H1 (cell line): Measurements from ENCODE around the gene ZIM2. TPM values are rescaled to one million over a fixed set of nuclear protein-coding genes. Genes with fewer than 3 reads are reported as not detected.

ENCODE experiments used
- CTCF ChIA-PET: fragments of 300-600 bp; sonication (Branson Sonifier 250); formaldehyde crosslinking; loops from one replicate; lab custom pipeline; 2021; ENCODE audit not compliant: partially characterized antibody; lab: Charles Lee
- POLR2A ChIA-PET: fragments of 300-600 bp; sonication (Branson Sonifier 250); formaldehyde crosslinking; loops from one replicate; lab custom pipeline; 2021; ENCODE audit warnings: inconsistent platforms; ENCODE audit not compliant: partially characterized antibody; lab: Charles Lee
- DNase-seq, 2 experiments: peaks; one replicate each; pipeline versions ENCODE4 v3.0.0 to v3.0.0-alpha.2; 2010 to 2022; ENCODE audit warnings: low spot score in 2 of 2, low read depth in 1 of 2, mixed read lengths in 1 of 2
- FAIRE-seq: peaks from 2 replicates; lab custom pipeline; 2011; peaks lifted over from hg19 to GRCh38; lab: Jason Lieb, UNC
- H2AFZ ChIP-seq: 2 replicates; pipeline ENCODE4 v1.8.1; 2012; ENCODE audit warnings: low read length, inconsistent platforms
- H2AK5ac ChIP-seq: 2 replicates; pipeline ENCODE4 v1.6.1; 2013; ENCODE audit warnings: low read depth, low read length
- H2BK120ac ChIP-seq: replicated peaks from 2 replicates; pipeline ENCODE3; 2013; ENCODE audit warnings: low read depth, low read length, inconsistent platforms
- H2BK12ac ChIP-seq: 2 replicates; pipeline ENCODE4 v1.6.1; 2013; ENCODE audit warnings: low read depth, low read length
- H2BK15ac ChIP-seq: 2 replicates; pipeline ENCODE4 v1.6.1; 2013; ENCODE audit warnings: low read length
- H2BK20ac ChIP-seq: 2 replicates; pipeline ENCODE4 v1.6.1; 2013; ENCODE audit warnings: low read length
- H2BK5ac ChIP-seq: 2 replicates; pipeline ENCODE4 v1.6.1; 2013; ENCODE audit warnings: low read depth, low read length
- H3K14ac ChIP-seq: 2 replicates; pipeline ENCODE4 v1.6.1; 2013; ENCODE audit warnings: inconsistent platforms; ENCODE audit not compliant: insufficient read length
- H3K18ac ChIP-seq: 2 replicates; pipeline ENCODE4 v1.6.1; 2013; ENCODE audit warnings: low read length; ENCODE audit errors: extremely low read depth
- H3K23ac ChIP-seq: 2 replicates; pipeline ENCODE4 v1.6.1; 2013; ENCODE audit warnings: inconsistent platforms; ENCODE audit not compliant: insufficient read length
- H3K23me2 ChIP-seq: 2 replicates; pipeline ENCODE4 v1.6.1; 2013; ENCODE audit warnings: low read depth, low read length
- H3K27ac ChIP-seq: 2 replicates; pipeline ENCODE4 v1.6.1; 2011; ENCODE audit warnings: low read depth, low read length, inconsistent platforms
- H3K27me3 ChIP-seq, 4 experiments: replicated peaks in 1 of 4; 1 replicate in 1 of 4; 2 replicates in 3 of 4; pipeline versions ENCODE4 v1.6.1 to v1.8.1; 2011 to 2013; ENCODE audit warnings: low read length in 3 of 4, mild to moderate bottlenecking in 3 of 4, inconsistent platforms in 2 of 4, mixed read lengths in 2 of 4, moderate library complexity in 1 of 4; ENCODE audit not compliant: control insufficient read depth in 3 of 4, insufficient read depth in 3 of 4; ENCODE audit errors: extremely low read depth in 1 of 4
- H3K36me3 ChIP-seq, 4 experiments: 2 replicates each; pipeline versions ENCODE4 v1.6.1 to v1.8.1; 2011 to 2013; ENCODE audit warnings: mild to moderate bottlenecking in 4 of 4, low read length in 3 of 4, moderate library complexity in 2 of 4, control low read depth in 1 of 4, inconsistent platforms in 1 of 4; ENCODE audit not compliant: insufficient read depth in 4 of 4, control insufficient read depth in 2 of 4
- H3K4ac ChIP-seq: replicated peaks from 2 replicates; pipeline ENCODE3; 2013; ENCODE audit warnings: low read length, low read depth, mixed read lengths, inconsistent platforms; ENCODE audit not compliant: insufficient read length
- H3K4me1 ChIP-seq, 4 experiments: replicated peaks in 1 of 4; 1 replicate in 1 of 4; 2 replicates in 3 of 4; pipeline versions ENCODE4 v1.6.1 to v1.8.1; 2011 to 2013; ENCODE audit warnings: low read length in 3 of 4, inconsistent platforms in 2 of 4, mixed read lengths in 1 of 4; ENCODE audit not compliant: insufficient read depth in 4 of 4, control insufficient read depth in 3 of 4
- H3K4me2 ChIP-seq, 2 experiments: 2 replicates each; pipeline versions ENCODE4 v1.6.1 to v1.8.1; 2011 to 2013; ENCODE audit warnings: low read depth in 2 of 2, low read length in 2 of 2, control low read depth in 1 of 2, inconsistent platforms in 1 of 2, mild to moderate bottlenecking in 1 of 2; ENCODE audit not compliant: insufficient read depth in 1 of 2
- H3K4me3 ChIP-seq, 4 experiments: fragments of 200-600, 300-600 bp in 1 of 4; sonication (generic), shearing (Covaris generic), sonication (Bioruptor Twin) in 1 of 4; 2 replicates each; pipeline versions ENCODE4 v1.5.1 to v1.8.1; 2011 to 2016; ENCODE audit warnings: low read length in 4 of 4, low read depth in 3 of 4, control low read depth in 2 of 4, inconsistent platforms in 2 of 4, mild to moderate bottlenecking in 2 of 4, mixed read lengths in 1 of 4, moderate library complexity in 1 of 4; ENCODE audit not compliant: insufficient read depth in 2 of 4; ENCODE audit errors: extremely low read depth in 1 of 4
- H3K56ac ChIP-seq: replicated peaks from 2 replicates; pipeline ENCODE3; 2013; ENCODE audit warnings: low read depth, mild to moderate bottlenecking, mixed read lengths, low read length, inconsistent platforms; ENCODE audit not compliant: insufficient read length
- H3K79me1 ChIP-seq: 2 replicates; pipeline ENCODE4 v1.6.1; 2013; ENCODE audit warnings: low read depth, low read length, control low read depth
- H3K79me2 ChIP-seq, 2 experiments: 2 replicates each; pipeline versions ENCODE4 v1.6.1 to v1.8.1; 2012 to 2013; ENCODE audit warnings: low read length in 2 of 2, mild to moderate bottlenecking in 2 of 2, inconsistent platforms in 1 of 2; ENCODE audit not compliant: insufficient read depth in 2 of 2, control insufficient read depth in 1 of 2
- H3K9ac ChIP-seq, 4 experiments: replicated peaks in 1 of 4; 1 replicate in 1 of 4; 2 replicates in 3 of 4; pipeline versions ENCODE4 v1.6.1 to v1.8.1; 2011 to 2013; ENCODE audit warnings: low read depth in 3 of 4, low read length in 3 of 4, control low read depth in 2 of 4, mild to moderate bottlenecking in 2 of 4, moderate library complexity in 2 of 4, inconsistent platforms in 1 of 4; ENCODE audit errors: extremely low read depth in 1 of 4
- H3K9me3 ChIP-seq, 2 experiments: 2 replicates each; pipeline versions ENCODE4 v1.6.1 to v1.8.1; 2012 to 2013; ENCODE audit warnings: mild to moderate bottlenecking in 2 of 2, moderate library complexity in 2 of 2, control low read depth in 1 of 2, inconsistent platforms in 1 of 2, low read depth in 1 of 2, low read length in 1 of 2, mixed read lengths in 1 of 2; ENCODE audit not compliant: insufficient read depth in 2 of 2
- H4K20me1 ChIP-seq, 2 experiments: replicated peaks in 1 of 2; 2 replicates each; pipeline versions ENCODE3 to v1.8.1; 2011 to 2013; ENCODE audit warnings: inconsistent platforms in 2 of 2, low read length in 2 of 2, mild to moderate bottlenecking in 1 of 2; ENCODE audit not compliant: insufficient read depth in 2 of 2, control insufficient read depth in 1 of 2
- H4K5ac ChIP-seq: 2 replicates; pipeline ENCODE4 v1.6.1; 2013; ENCODE audit warnings: low read length, low read depth, mixed read lengths, inconsistent platforms; ENCODE audit not compliant: insufficient read length
- H4K8ac ChIP-seq: 2 replicates; pipeline ENCODE4 v1.8.0; 2013; ENCODE audit warnings: mild to moderate bottlenecking, moderate library complexity, low read length, inconsistent platforms; ENCODE audit not compliant: insufficient read depth; ENCODE audit errors: extremely low read depth
- H4K91ac ChIP-seq: replicated peaks from 2 replicates; pipeline ENCODE3; 2013; ENCODE audit warnings: low read length, mixed read lengths, inconsistent platforms; ENCODE audit not compliant: insufficient read length
- BACH1 ChIP-seq: IDR thresholded peaks from 2 replicates; pipeline ENCODE4 v1.6.1; 2012; ENCODE audit warnings: low read length, improper control_type of control experiment
- CEBPB ChIP-seq: IDR thresholded peaks from 2 replicates; pipeline ENCODE4 v1.6.1; 2012; ENCODE audit warnings: low read depth, low read length
- EZH2 ChIP-seq: fragments of 200-600 bp; sonication (generic); IDR thresholded peaks from 2 replicates; pipeline ENCODE4 v1.7.1; 2012; ENCODE audit warnings: low read depth, mild to moderate bottlenecking, moderate library complexity, low read length, inconsistent platforms; ENCODE audit not compliant: severe bottlenecking
- HDAC6 ChIP-seq: IDR thresholded peaks from one replicate; pipeline ENCODE4 v1.7.1; 2012; ENCODE audit warnings: low read depth, mild to moderate bottlenecking, inconsistent platforms, low read length, moderate library complexity
- JUND ChIP-seq: IDR thresholded peaks from 2 replicates; pipeline ENCODE4 v1.6.1; 2011; ENCODE audit warnings: mild to moderate bottlenecking, improper control_type of control experiment, low read length
- NRF1 ChIP-seq: IDR thresholded peaks from 2 replicates; pipeline ENCODE4 v1.6.1; 2011; ENCODE audit warnings: mild to moderate bottlenecking, low read depth, low read length, improper control_type of control experiment
- SIN3A ChIP-seq, 2 experiments: IDR thresholded peaks in 1 of 2; conservative IDR thresholded peaks in 1 of 2; 2 replicates each; pipeline ENCODE4 v1.6.1; 2011 to 2012; ENCODE audit warnings: low read length in 2 of 2, improper control_type of control experiment in 1 of 2, low read depth in 1 of 2, mild to moderate bottlenecking in 1 of 2
- TAF7 ChIP-seq: optimal IDR thresholded peaks from 2 replicates; pipeline ENCODE3; 2011; ENCODE audit warnings: low read depth, mild to moderate bottlenecking, inconsistent platforms, low read length, moderate library complexity, borderline replicate concordance
- TBP ChIP-seq: IDR thresholded peaks from 2 replicates; pipeline ENCODE4 v1.6.1; 2011; ENCODE audit warnings: low read depth, low read length, improper control_type of control experiment
- WGBS, 2 experiments: shearing (Covaris generic) in 1 of 2; methylation state at CpG; one replicate each; pipeline versions ENCODE4 v1.1.6 to v1.1.7; 2013 to 2015; ENCODE audit warnings: low lambda C conversion rate in 2 of 2, mixed read lengths in 2 of 2, inconsistent platforms in 1 of 2, low coverage in 1 of 2, missing lambda C conversion rate in 1 of 2; ENCODE audit not compliant: insufficient replicate concordance in 2 of 2, insufficient coverage in 1 of 2, insufficient read length in 1 of 2; ENCODE audit errors: extremely low coverage in 1 of 2, missing lambda C conversion rate in 1 of 2; 5-methylcytosine and 5-hydroxymethylcytosine counted together
- polyA plus RNA-seq, 7 experiments: library from polyadenylated mRNA; depleted of rRNA in 3 of 7; stranded (reverse) in 5 of 7; unstranded in 2 of 7; fragments of >200 nt in 5 of 7; fragments of 200-250 nt in 2 of 7; gene quantifications; 1 replicate in 5 of 7; 2 replicates in 1 of 7; 4 replicates in 1 of 7; pipeline versions ENCODE4 v1.2.1 to v1.2.3, GENCODE V29; 2011 to 2013; ENCODE audit warnings: missing spikeins in 2 of 7, mixed read lengths in 2 of 7
- total RNA-seq: library from RNA; stranded (reverse); fragmentation: NEBNext Ultra II Directional; extraction: Animal tissue kit (Norgen Biotek cat#: 25700); gene quantifications from 2 replicates; pipeline ENCODE4 v1.2.1, GENCODE V29; 2021
- TF ChIP-seq, protein P1 (sequence below): IDR thresholded peaks from 2 replicates; pipeline ENCODE4 v1.6.1; 2012; ENCODE audit warnings: low read length, inconsistent platforms

ZIM2 gene
- total and polyA plus RNA-seq, 2 of the 8 experiments (the other 6 are each of a cell fraction or from before 2014, with no cell fraction given), result not detected

DNA sequence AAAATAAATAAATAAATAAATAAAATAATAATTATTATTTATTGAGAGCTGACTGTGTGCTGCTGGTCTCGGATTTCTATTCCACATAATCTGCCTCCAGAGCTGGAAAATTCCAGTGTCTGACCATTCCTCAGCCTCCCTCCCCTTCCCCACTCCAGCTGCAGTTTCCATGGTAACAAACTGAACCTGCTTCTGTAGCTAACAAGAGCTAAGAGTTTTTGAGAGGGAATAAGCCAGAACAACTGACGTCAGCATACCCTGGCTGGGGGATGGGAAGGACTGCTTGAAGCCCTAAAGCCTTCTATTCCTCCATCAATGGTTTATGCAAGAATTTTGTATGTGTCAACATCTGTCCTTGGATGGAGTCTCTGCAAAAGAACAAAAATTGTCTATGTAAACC lies 26.0 kb upstream of the ZIM2 start:
- Histone ChIP-seq H3K56ac (no peak overlapping the region), H2BK5ac (no peak overlapping the region), H3K4me2 (no peak overlapping the region), H3K9me3 (peaks cover 66 to 92% of the 10 kb centered on the region in 2 experiments), H3K4me3 (no peak overlapping the region), H3K23ac (no peak overlapping the region), H2AFZ (no peak overlapping the region), H3K9ac (no peak overlapping the region), H3K4ac (no peak overlapping the region), H3K27ac (no peak overlapping the region), H3K36me3 (no peaks in the 10 kb centered on the region), H4K91ac (no peak overlapping the region), H3K27me3 (no peaks in the 10 kb centered on the region), H4K5ac (no peak overlapping the region), H2BK120ac (no peak overlapping the region), H3K4me1 (no peaks in the 10 kb centered on the region; a peak in 1 of 7 replicates), H2AK5ac (no peak overlapping the region), H2BK20ac (no peak overlapping the region), H2BK12ac (no peak overlapping the region), H3K23me2 (no peaks in the 10 kb centered on the region), H4K8ac (no peak overlapping the region), H3K18ac (no peak overlapping the region), H2BK15ac (no peak overlapping the region), H4K20me1 (no peaks in the 10 kb centered on the region), H3K79me1 (no peaks in the 10 kb centered on the region), H3K79me2 (no peaks in the 10 kb centered on the region), H3K14ac (no peak overlapping the region)
- 68% methylated on average over 2 of the region's 2 CpGs; no CpG with 5 or more reads in 1 of the 2 experiments for WGBS, 2 experiments
- DNase-seq, result no peak
- no peak for FAIRE-seq
- POLR2A ChIA-PET, result no interaction called here
- CTCF ChIA-PET, result no interaction called here
- no peak for TF ChIP-seq CEBPB
- TF ChIP-seq TAF7, result no peak
- TF ChIP-seq HDAC6, result no peak
- TF ChIP-seq NRF1, result no peak
- no peak for TF ChIP-seq EZH2
- TF ChIP-seq, protein P1, sequence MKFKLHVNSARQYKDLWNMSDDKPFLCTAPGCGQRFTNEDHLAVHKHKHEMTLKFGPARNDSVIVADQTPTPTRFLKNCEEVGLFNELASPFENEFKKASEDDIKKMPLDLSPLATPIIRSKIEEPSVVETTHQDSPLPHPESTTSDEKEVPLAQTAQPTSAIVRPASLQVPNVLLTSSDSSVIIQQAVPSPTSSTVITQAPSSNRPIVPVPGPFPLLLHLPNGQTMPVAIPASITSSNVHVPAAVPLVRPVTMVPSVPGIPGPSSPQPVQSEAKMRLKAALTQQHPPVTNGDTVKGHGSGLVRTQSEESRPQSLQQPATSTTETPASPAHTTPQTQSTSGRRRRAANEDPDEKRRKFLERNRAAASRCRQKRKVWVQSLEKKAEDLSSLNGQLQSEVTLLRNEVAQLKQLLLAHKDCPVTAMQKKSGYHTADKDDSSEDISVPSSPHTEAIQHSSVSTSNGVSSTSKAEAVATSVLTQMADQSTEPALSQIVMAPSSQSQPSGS, result no peak
- no peak for TF ChIP-seq TBP
- no peak for TF ChIP-seq JUND
- TF ChIP-seq SIN3A (conservative IDR thresholded peaks at IDR 0.05 in 1 of 2, IDR thresholded peaks at IDR 0.05 in 1 of 2; ENCODE audit: low read depth in 1 of 2, low read length in 2 of 2), result no peak
- TF ChIP-seq BACH1, result no peak
